Measurements from ENCODE around the gene UPK1A. TPM values are rescaled to one million over a fixed set of nuclear protein-coding genes. Genes with fewer than 3 reads are reported as not detected.

UPK1A gene
- polyA plus RNA-seq, 1 donor from 2014 or later = not detected

DNA sequence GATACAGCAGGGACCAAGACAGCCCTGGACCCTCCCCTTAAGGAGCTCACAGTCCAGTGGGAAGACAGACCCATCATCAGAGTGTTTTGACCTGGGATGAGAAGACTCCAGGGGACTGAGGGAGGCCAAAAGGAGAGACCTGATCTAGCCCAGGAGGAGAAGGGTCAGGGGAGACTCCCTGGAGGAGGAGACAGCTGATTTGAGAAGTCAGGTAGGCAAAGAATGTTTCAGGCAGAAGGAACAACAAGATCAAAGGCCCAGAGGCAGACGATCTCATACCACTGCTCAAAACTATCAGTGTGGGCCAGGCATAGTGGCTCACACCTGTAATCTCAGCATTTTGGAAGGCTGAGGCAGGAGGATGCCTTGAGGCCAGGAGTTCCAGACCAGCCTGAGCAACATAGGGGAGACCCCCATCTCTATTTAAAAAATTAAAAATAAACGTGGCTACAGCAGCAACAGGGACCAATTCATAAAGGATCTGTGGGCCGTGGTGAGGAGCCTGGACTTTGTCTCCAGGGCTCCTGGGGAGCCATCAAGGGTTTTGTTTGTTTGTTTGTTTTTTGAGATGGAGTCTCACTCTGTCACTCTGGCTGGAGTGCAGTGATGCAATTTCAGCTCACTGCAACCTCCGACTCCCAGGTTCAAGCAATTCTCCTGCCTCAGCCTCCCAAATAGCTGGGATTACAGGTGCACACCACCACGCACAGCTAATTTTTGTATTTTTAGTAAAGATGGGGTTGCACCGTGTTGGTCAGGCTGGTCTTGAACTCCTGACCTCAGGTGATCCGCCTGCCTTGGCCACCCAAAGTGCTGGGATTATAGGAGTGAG lies 20.4 kb upstream of the UPK1A start:
- Histone ChIP-seq H3K4me3 (ENCODE audit: low read length) (no peak overlapping the region), H2AFZ (ENCODE audit: low read depth, low read length) (no peak overlapping the region), H3K27me3 (ENCODE audit: insufficient read depth, low read depth, low read length) (peaks cover 22% of the 10 kb centered on the region), H3K79me2 (replicated peaks; ENCODE audit: insufficient read depth, low read length) (peaks cover 12% of the 10 kb centered on the region), H3K4me2 (ENCODE audit: low read length) (no peak overlapping the region), H3K9me3 (ENCODE audit: low read length) (no peaks in the 10 kb centered on the region), H3F3A (ENCODE audit: insufficient read depth, low read length, poor library complexity, severe bottlenecking) (no peaks in the 10 kb centered on the region), H3K27ac (ENCODE audit: low read length) (no peak overlapping the region), H3K9ac (ENCODE audit: low read length) (no peak overlapping the region), H3K36me3 (ENCODE audit: insufficient read depth, low read length) (no peaks in the 10 kb centered on the region), H4K20me1 (ENCODE audit: insufficient read depth) (no peaks in the 10 kb centered on the region), H3K9me2 (ENCODE audit: insufficient read depth, low read length) (no peaks in the 10 kb centered on the region)
- TF ChIP-seq SMC3 (conservative IDR thresholded peaks at IDR 0.05; ENCODE audit: poor library complexity) = no peak
- TF ChIP-seq, protein P1, sequence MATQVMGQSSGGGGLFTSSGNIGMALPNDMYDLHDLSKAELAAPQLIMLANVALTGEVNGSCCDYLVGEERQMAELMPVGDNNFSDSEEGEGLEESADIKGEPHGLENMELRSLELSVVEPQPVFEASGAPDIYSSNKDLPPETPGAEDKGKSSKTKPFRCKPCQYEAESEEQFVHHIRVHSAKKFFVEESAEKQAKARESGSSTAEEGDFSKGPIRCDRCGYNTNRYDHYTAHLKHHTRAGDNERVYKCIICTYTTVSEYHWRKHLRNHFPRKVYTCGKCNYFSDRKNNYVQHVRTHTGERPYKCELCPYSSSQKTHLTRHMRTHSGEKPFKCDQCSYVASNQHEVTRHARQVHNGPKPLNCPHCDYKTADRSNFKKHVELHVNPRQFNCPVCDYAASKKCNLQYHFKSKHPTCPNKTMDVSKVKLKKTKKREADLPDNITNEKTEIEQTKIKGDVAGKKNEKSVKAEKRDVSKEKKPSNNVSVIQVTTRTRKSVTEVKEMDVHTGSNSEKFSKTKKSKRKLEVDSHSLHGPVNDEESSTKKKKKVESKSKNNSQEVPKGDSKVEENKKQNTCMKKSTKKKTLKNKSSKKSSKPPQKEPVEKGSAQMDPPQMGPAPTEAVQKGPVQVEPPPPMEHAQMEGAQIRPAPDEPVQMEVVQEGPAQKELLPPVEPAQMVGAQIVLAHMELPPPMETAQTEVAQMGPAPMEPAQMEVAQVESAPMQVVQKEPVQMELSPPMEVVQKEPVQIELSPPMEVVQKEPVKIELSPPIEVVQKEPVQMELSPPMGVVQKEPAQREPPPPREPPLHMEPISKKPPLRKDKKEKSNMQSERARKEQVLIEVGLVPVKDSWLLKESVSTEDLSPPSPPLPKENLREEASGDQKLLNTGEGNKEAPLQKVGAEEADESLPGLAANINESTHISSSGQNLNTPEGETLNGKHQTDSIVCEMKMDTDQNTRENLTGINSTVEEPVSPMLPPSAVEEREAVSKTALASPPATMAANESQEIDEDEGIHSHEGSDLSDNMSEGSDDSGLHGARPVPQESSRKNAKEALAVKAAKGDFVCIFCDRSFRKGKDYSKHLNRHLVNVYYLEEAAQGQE (IDR thresholded peaks at IDR 0.05; ENCODE audit: borderline replicate concordance) = no peak
- TF ChIP-seq, protein P2, sequence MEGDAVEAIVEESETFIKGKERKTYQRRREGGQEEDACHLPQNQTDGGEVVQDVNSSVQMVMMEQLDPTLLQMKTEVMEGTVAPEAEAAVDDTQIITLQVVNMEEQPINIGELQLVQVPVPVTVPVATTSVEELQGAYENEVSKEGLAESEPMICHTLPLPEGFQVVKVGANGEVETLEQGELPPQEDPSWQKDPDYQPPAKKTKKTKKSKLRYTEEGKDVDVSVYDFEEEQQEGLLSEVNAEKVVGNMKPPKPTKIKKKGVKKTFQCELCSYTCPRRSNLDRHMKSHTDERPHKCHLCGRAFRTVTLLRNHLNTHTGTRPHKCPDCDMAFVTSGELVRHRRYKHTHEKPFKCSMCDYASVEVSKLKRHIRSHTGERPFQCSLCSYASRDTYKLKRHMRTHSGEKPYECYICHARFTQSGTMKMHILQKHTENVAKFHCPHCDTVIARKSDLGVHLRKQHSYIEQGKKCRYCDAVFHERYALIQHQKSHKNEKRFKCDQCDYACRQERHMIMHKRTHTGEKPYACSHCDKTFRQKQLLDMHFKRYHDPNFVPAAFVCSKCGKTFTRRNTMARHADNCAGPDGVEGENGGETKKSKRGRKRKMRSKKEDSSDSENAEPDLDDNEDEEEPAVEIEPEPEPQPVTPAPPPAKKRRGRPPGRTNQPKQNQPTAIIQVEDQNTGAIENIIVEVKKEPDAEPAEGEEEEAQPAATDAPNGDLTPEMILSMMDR (IDR thresholded peaks at IDR 0.05; ENCODE audit: poor library complexity, severe bottlenecking) = no peak
- no peak for TF ChIP-seq RAD21 (conservative IDR thresholded peaks at IDR 0.05)

DNA sequence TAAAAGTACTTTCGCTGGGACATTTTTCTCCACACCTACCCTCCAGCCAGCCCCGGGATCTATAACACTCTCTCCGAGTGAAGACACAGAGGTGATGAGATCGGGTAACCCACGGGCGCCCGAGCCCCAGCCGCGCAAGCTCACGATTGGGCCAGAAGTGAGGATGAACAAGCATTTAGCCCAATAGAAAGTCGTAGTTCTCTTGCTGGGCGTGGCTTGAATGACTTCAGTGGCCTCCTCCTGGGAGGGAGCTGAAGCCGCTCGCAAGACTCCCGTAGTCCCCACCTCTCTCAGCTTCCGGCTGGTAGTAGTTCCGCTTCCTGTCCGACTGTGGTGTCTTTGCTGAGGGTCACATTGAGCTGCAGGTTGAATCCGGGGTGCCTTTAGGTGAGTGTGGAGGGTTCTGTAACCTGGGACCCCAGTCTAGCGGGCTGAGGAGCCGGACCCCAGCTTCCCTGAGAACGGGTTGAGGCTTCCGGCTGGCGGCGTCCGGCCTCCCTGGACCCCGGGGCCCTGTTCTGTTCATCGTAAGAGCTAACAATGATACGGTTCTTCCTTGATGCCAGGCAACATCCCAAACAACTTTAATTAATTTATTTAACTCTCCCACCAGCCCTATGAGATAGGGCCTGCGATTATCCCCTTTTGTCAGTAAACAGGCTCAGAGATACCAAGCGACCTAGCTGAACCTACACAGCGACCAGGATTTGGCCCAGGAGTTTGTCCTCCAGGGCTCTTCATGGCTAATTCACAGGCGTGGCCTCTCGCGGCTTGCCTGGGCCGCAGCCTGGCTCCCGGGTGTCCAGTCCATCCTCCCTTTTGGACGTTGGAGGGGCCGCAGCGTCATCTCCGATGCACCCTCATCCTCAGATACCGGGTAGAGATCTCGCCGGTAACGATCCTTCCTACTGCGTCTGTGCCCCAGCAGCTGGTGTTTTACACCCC lies 18.0 kb upstream of the UPK1A start, which contains the start of gene COX6B1:
TSS of gene COX6B1 (plus strand) at position 307 of the 945 bp plus-strand sequence. CDS start 2,921 bp downstream, outside the sequence.
- Histone ChIP-seq H3K9me3 (ENCODE audit: low read length) (no peaks in the 10 kb centered on the region), H3F3A (ENCODE audit: insufficient read depth, low read length, poor library complexity, severe bottlenecking) (no peaks in the 10 kb centered on the region), H3K4me3 (ENCODE audit: low read length) (peak within 1 kb of the TSS; percentile 89), H3K9me2 (ENCODE audit: insufficient read depth, low read length) (no peaks in the 10 kb centered on the region), H3K36me3 (ENCODE audit: insufficient read depth, low read length) (no peaks in the 10 kb centered on the region), H4K20me1 (ENCODE audit: insufficient read depth) (no peaks in the 10 kb centered on the region), H3K27me3 (ENCODE audit: insufficient read depth, low read depth, low read length) (peaks cover 22% of the 10 kb centered on the region), H2AFZ (ENCODE audit: low read depth, low read length) (peak within 1 kb of the TSS; percentile 73), H3K27ac (ENCODE audit: low read length) (peak within 1 kb of the TSS; percentile 51), H3K79me2 (replicated peaks; ENCODE audit: insufficient read depth, low read length) (peaks cover 12% of the 10 kb centered on the region), H3K4me2 (ENCODE audit: low read length) (peak within 1 kb of the TSS; percentile 80), H3K9ac (ENCODE audit: low read length) (peak within 1 kb of the TSS; percentile 84)
- TF ChIP-seq, protein P2 (IDR thresholded peaks at IDR 0.05; ENCODE audit: poor library complexity, severe bottlenecking) = peak; percentile 10
- TF ChIP-seq EZH2 (IDR thresholded peaks at IDR 0.05; ENCODE audit: borderline replicate concordance, insufficient read depth, low read length, poor library complexity, severe bottlenecking) (no peak), POLR2AphosphoS5 (IDR thresholded peaks at IDR 0.05) (peak; percentile 92), SMC3 (conservative IDR thresholded peaks at IDR 0.05; ENCODE audit: poor library complexity) (no peak), EP300 (conservative IDR thresholded peaks at IDR 0.05; ENCODE audit: poor library complexity, severe bottlenecking) (no peak), TAF1 (IDR thresholded peaks at IDR 0.05; ENCODE audit: low read depth) (peak; percentile 91), MXI1 (conservative IDR thresholded peaks at IDR 0.05; ENCODE audit: poor library complexity, severe bottlenecking) (peak; percentile 74), RAD21 (conservative IDR thresholded peaks at IDR 0.05) (no peak)
- TF ChIP-seq, protein P1 (IDR thresholded peaks at IDR 0.05; ENCODE audit: borderline replicate concordance) = peak; percentile 94

Measured in neural cell (in vitro differentiated cells).